Fibroblast of lung (primary cell): ENCODE data around the gene LCA5L. TPM values are rescaled to one million over a fixed set of nuclear protein-coding genes. Genes with fewer than 3 reads are reported as not detected.

Experiments used
- DNase-seq, 2 donors: peaks; one replicate each; pipeline versions ENCODE4 v3.0.0 to v3.0.0-alpha.2; 2010; ENCODE audit warnings: low read depth in 2 of 2
- H2AFZ ChIP-seq: 2 replicates; pipeline ENCODE4 v1.5.1; 2012; ENCODE audit warnings: low read length, control low read depth, inconsistent platforms
- H3K27ac ChIP-seq: 2 replicates; pipeline ENCODE4 v1.5.1; 2011; ENCODE audit warnings: low read length, control low read depth; ENCODE audit not compliant: insufficient read depth
- H3K27me3 ChIP-seq: 2 replicates; pipeline ENCODE4 v1.5.1; 2011; ENCODE audit warnings: mild to moderate bottlenecking, low read length; ENCODE audit not compliant: control insufficient read depth, insufficient read depth
- H3K36me3 ChIP-seq: 2 replicates; pipeline ENCODE4 v1.5.1; 2011; ENCODE audit warnings: low read length; ENCODE audit not compliant: control insufficient read depth, insufficient read depth
- H3K4me1 ChIP-seq: 2 replicates; pipeline ENCODE4 v1.5.1; 2011; ENCODE audit warnings: low read length; ENCODE audit not compliant: control insufficient read depth, insufficient read depth; ENCODE audit errors: extremely low read depth
- H3K4me2 ChIP-seq: 2 replicates; pipeline ENCODE4 v1.5.1; 2011; ENCODE audit warnings: low read length, control low read depth; ENCODE audit not compliant: insufficient read depth; ENCODE audit errors: extremely low read depth
- H3K4me3 ChIP-seq, 4 experiments: fragments of 200-600 bp in 1 of 4; sonication (generic) in 1 of 4; replicated peaks in 1 of 4; 2 replicates each; pipeline ENCODE4 v1.5.1; 2011 to 2016; ENCODE audit warnings: low read length in 4 of 4, low read depth in 3 of 4, mild to moderate bottlenecking in 3 of 4, control low read depth in 2 of 4, inconsistent platforms in 1 of 4, mixed read lengths in 1 of 4; ENCODE audit not compliant: insufficient read depth in 1 of 4; ENCODE audit errors: control extremely low read depth in 1 of 4
- H3K79me2 ChIP-seq: 2 replicates; pipeline ENCODE4 v1.5.1; 2012; ENCODE audit warnings: mild to moderate bottlenecking, low read length, inconsistent platforms; ENCODE audit not compliant: control insufficient read depth, insufficient read depth
- H3K9ac ChIP-seq: 2 replicates; pipeline ENCODE4 v1.5.1; 2011; ENCODE audit warnings: mild to moderate bottlenecking, low read length, control low read depth; ENCODE audit not compliant: insufficient read depth
- H3K9me3 ChIP-seq: 2 replicates; pipeline ENCODE4 v1.5.1; 2012; ENCODE audit warnings: low read depth, low read length; ENCODE audit not compliant: control insufficient read depth, insufficient read depth
- H4K20me1 ChIP-seq: 2 replicates; pipeline ENCODE4 v1.5.1; 2011; ENCODE audit warnings: low read length; ENCODE audit not compliant: control insufficient read depth, insufficient read depth; ENCODE audit errors: extremely low read depth
- CTCF ChIP-seq, 2 donors: IDR thresholded peaks in 1 of 2; conservative IDR thresholded peaks in 1 of 2; 1 replicate in 1 of 2; 2 replicates in 1 of 2; pipeline ENCODE4 v1.5.1; 2011 to 2012; ENCODE audit warnings: low read length in 2 of 2, control low read depth in 1 of 2, inconsistent platforms in 1 of 2, low read depth in 1 of 2, mild to moderate bottlenecking in 1 of 2
- EZH2 ChIP-seq: IDR thresholded peaks from 2 replicates; pipeline ENCODE4 v1.5.1; 2012; ENCODE audit warnings: low read length, control low read depth, mild to moderate bottlenecking; ENCODE audit errors: missing control alignments
- polyA plus RNA-seq, 2 donors: library from polyadenylated mRNA; depleted of rRNA in 1 of 2; stranded (reverse) in 1 of 2; unstranded in 1 of 2; fragments of >200 nt; gene quantifications; 2 replicates each; pipeline ENCODE4 v1.2.1, GENCODE V29; 2011 to 2012; ENCODE audit warnings: missing spikeins in 1 of 2
- total RNA-seq: library from RNA; depleted of rRNA; stranded (reverse); fragments of >200 nt; gene quantifications from 2 replicates; pipeline ENCODE4 v1.2.1, GENCODE V29; 2014

Gene LCA5L
- total and polyA plus RNA-seq, 2 donors (not counting 1 experiment from before 2014, with no cell fraction given), result 0.66 to 1.0 TPM

GRCh38 chr21:39388038-39388810 lies 57.4 kb downstream of the LCA5L start:
- H3K36me3 ChIP-seq, result peaks cover 10% of the 10 kb centered on the region
- no peaks in the 10 kb centered on the region for H3K9me3 ChIP-seq
- H3K9ac ChIP-seq, result no peak overlapping the region
- peaks cover 24% of the 10 kb centered on the region for H3K79me2 ChIP-seq
- peak; percentile 74 to 82 for DNase-seq
- no peaks in the 10 kb centered on the region for H4K20me1 ChIP-seq
- H3K4me2 ChIP-seq, result peak overlapping the region; percentile 84
- peak overlapping the region; percentile 44 to 74 (median 57) for H3K4me3 ChIP-seq
- peak overlapping the region; percentile 59 for H2AFZ ChIP-seq
- peak overlapping the region; percentile 33 for H3K27ac ChIP-seq
- H3K4me1 ChIP-seq, result peaks cover 7% of the 10 kb centered on the region
- no peaks in the 10 kb centered on the region for H3K27me3 ChIP-seq
- peak; percentile 76 to 82 for TF ChIP-seq CTCF (conservative IDR thresholded peaks at IDR 0.05 in 1 of 2, IDR thresholded peaks at IDR 0.05 in 1 of 2; ENCODE audit: low read depth in 1 of 2, low read length in 2 of 2)
- no peak for TF ChIP-seq EZH2

- peaks cover 24% of the 10 kb centered on the region for H3K79me2 ChIP-seq
- peak overlapping the region; percentile 13 for H3K9ac ChIP-seq
- peaks cover 7% of the 10 kb centered on the region for H3K36me3 ChIP-seq
- peak overlapping the region; percentile 33 for H3K27ac ChIP-seq
- peak overlapping the region; percentile 61 for H2AFZ ChIP-seq
- TF ChIP-seq EZH2 (no peak), CTCF (conservative IDR thresholded peaks at IDR 0.05 in 1 of 2, IDR thresholded peaks at IDR 0.05 in 1 of 2; ENCODE audit: low read depth in 1 of 2, low read length in 2 of 2) (no peak)
- H4K20me1 ChIP-seq, result no peaks in the 10 kb centered on the region
- no peaks in the 10 kb centered on the region for H3K9me3 ChIP-seq
- peak overlapping the region; percentile 84 for H3K4me2 ChIP-seq
- H3K4me3 ChIP-seq, result peak overlapping the region; percentile 44 to 74 (median 57)
- DNase-seq, result peak; percentile 77 to 84
- H3K4me1 ChIP-seq, result peaks cover 7% of the 10 kb centered on the region
- no peaks in the 10 kb centered on the region for H3K27me3 ChIP-seq
Observed at GRCh38 chr21:39387461-39388037, 58.0 kb downstream of the LCA5L start.

- Histone ChIP-seq H2AFZ (no peak overlapping the region), H3K4me2 (no peak overlapping the region), H3K79me2 (peaks cover 24% of the 10 kb centered on the region), H3K27me3 (no peaks in the 10 kb centered on the region), H3K9me3 (no peaks in the 10 kb centered on the region), H3K4me1 (peaks cover 7% of the 10 kb centered on the region), H3K9ac (no peak overlapping the region), H3K27ac (no peak overlapping the region), H4K20me1 (no peaks in the 10 kb centered on the region), H3K36me3 (peaks cover 2% of the 10 kb centered on the region), H3K4me3 (peak overlapping the region in 2 of 4 experiments; percentile 66 to 74)
- no peak for DNase-seq
- no peak for TF ChIP-seq CTCF (conservative IDR thresholded peaks at IDR 0.05 in 1 of 2, IDR thresholded peaks at IDR 0.05 in 1 of 2; ENCODE audit: low read depth in 1 of 2, low read length in 2 of 2)
- TF ChIP-seq EZH2, result no peak
Observed at GRCh38 chr21:39386899-39387298, 58.7 kb downstream of the LCA5L start.
